IMR-90 (cell line): Measurements from ENCODE around the gene SPATA33. TPM values are rescaled to one million over a fixed set of nuclear protein-coding genes. Genes with fewer than 3 reads are reported as not detected.

Experiments
- ATAC-seq: fragments of 200-7000 bp; cut with Tn5 transposase; 2 replicates; pipeline ENCODE4 v1.9.1; 2020; ENCODE audit warnings: low read depth, mild to moderate bottlenecking, moderate library complexity
- BruUV-seq: library from RNA; stranded (reverse); fragments of 400-500 nt; replicated peaks from 2 replicates; lab custom pipeline; 2021; lab: Mats Ljungman, UMichigan
- CTCF ChIA-PET: fragments of 300-600 bp; formaldehyde crosslinking; extraction: SDS; loops from one replicate; lab custom pipeline; 2021; ENCODE audit warnings: antibody characterized with exemption; lab: Yijun Ruan, JAX
- POLR2A ChIA-PET: fragments of 300-600 bp; sonication (Branson Sonifier 250); formaldehyde crosslinking; loops from one replicate; lab custom pipeline; 2022; ENCODE audit warnings: antibody characterized with exemption; ENCODE audit not compliant: unreplicated experiment; lab: Charles Lee
- DNase-seq: peaks from one replicate; pipeline ENCODE4 v3.0.0; 2013
- H2AFZ ChIP-seq: replicated peaks from 2 replicates; pipeline ENCODE3; 2013; ENCODE audit warnings: low read length, mild to moderate bottlenecking; ENCODE audit not compliant: poor library complexity
- H2AK5ac ChIP-seq: 2 replicates; pipeline ENCODE4 v1.6.1; 2013; ENCODE audit warnings: low read depth, low read length, inconsistent platforms
- H2AK9ac ChIP-seq: replicated peaks from 2 replicates; pipeline ENCODE3; 2013; ENCODE audit warnings: mild to moderate bottlenecking, low read depth, low read length, moderate library complexity; ENCODE audit not compliant: poor library complexity
- H2BK120ac ChIP-seq: 2 replicates; pipeline ENCODE4 v1.6.1; 2013; ENCODE audit warnings: low read depth, low read length, inconsistent platforms
- H2BK15ac ChIP-seq: 3 replicates; pipeline ENCODE4 v1.6.1; 2013; ENCODE audit warnings: low read depth, low read length, inconsistent platforms
- H2BK20ac ChIP-seq: 2 replicates; pipeline ENCODE4 v1.6.1; 2013; ENCODE audit warnings: low read depth, mild to moderate bottlenecking, inconsistent platforms, low read length, moderate library complexity
- H2BK5ac ChIP-seq: 2 replicates; pipeline ENCODE4 v1.6.1; 2013; ENCODE audit warnings: mild to moderate bottlenecking, low read depth, low read length, inconsistent platforms; ENCODE audit not compliant: poor library complexity, severe bottlenecking
- H3K14ac ChIP-seq: replicated peaks from 2 replicates; pipeline ENCODE4 v1.6.1; 2013; ENCODE audit warnings: low read depth, low read length, inconsistent platforms
- H3K18ac ChIP-seq: 2 replicates; pipeline ENCODE4 v1.6.1; 2013; ENCODE audit warnings: low read depth, low read length, control low read depth
- H3K23ac ChIP-seq: 2 replicates; pipeline ENCODE4 v1.6.1; 2013; ENCODE audit warnings: low read depth, low read length, inconsistent platforms
- H3K27ac ChIP-seq: 2 replicates; pipeline ENCODE4 v1.5.1; 2013; ENCODE audit warnings: mild to moderate bottlenecking, control low read depth, low read length; ENCODE audit not compliant: insufficient read depth
- H3K27me3 ChIP-seq: 2 replicates; pipeline ENCODE4 v1.6.1; 2013; ENCODE audit warnings: low read length; ENCODE audit not compliant: control insufficient read depth, insufficient read depth
- H3K36me3 ChIP-seq: 2 replicates; pipeline ENCODE4 v1.6.1; 2013; ENCODE audit warnings: low read length, mixed read lengths; ENCODE audit not compliant: control insufficient read depth, insufficient read depth
- H3K4ac ChIP-seq: 2 replicates; pipeline ENCODE4 v1.6.1; 2013; ENCODE audit warnings: low read depth, low read length, inconsistent platforms
- H3K4me1 ChIP-seq: 2 replicates; pipeline ENCODE4 v1.6.1; 2013; ENCODE audit warnings: low read length, mixed read lengths; ENCODE audit not compliant: control insufficient read depth, insufficient read depth
- H3K4me2 ChIP-seq: 2 replicates; pipeline ENCODE4 v1.6.1; 2013; ENCODE audit warnings: low read depth, mild to moderate bottlenecking, control low read depth, low read length, moderate library complexity
- H3K4me3 ChIP-seq: 2 replicates; pipeline ENCODE4 v1.5.1; 2013; ENCODE audit warnings: low read depth, mild to moderate bottlenecking, control low read depth, low read length, moderate library complexity; ENCODE audit not compliant: insufficient read depth
- H3K56ac ChIP-seq: 2 replicates; pipeline ENCODE4 v1.6.1; 2013; ENCODE audit warnings: low read length, inconsistent platforms; ENCODE audit not compliant: insufficient read depth; ENCODE audit errors: extremely low read depth
- H3K79me1 ChIP-seq, 2 experiments: 2 replicates each; pipeline ENCODE4 v1.6.1; 2013; ENCODE audit warnings: low read length in 2 of 2, inconsistent platforms in 1 of 2, low read depth in 1 of 2
- H3K9ac ChIP-seq: 2 replicates; pipeline ENCODE4 v1.6.1; 2013; ENCODE audit warnings: low read depth, low read length, control low read depth
- H3K9me1 ChIP-seq: 2 replicates; pipeline ENCODE4 v1.6.1; 2013; ENCODE audit warnings: low read length, inconsistent platforms; ENCODE audit not compliant: insufficient read depth
- H3K9me3 ChIP-seq: 2 replicates; pipeline ENCODE4 v1.6.1; 2013; ENCODE audit warnings: low read length; ENCODE audit not compliant: control insufficient read depth, insufficient read depth
- H4K20me1 ChIP-seq: 2 replicates; pipeline ENCODE4 v1.6.1; 2013; ENCODE audit warnings: low read length, inconsistent platforms; ENCODE audit not compliant: insufficient read depth
- H4K5ac ChIP-seq: 2 replicates; pipeline ENCODE4 v1.6.1; 2013; ENCODE audit warnings: mild to moderate bottlenecking, low read depth, low read length, control low read depth
- H4K8ac ChIP-seq, 2 experiments: 2 replicates each; pipeline ENCODE4 v1.6.1; 2013; ENCODE audit warnings: low read depth in 2 of 2, low read length in 2 of 2, control low read depth in 1 of 2, inconsistent platforms in 1 of 2
- H4K91ac ChIP-seq: 2 replicates; pipeline ENCODE4 v1.6.1; 2013; ENCODE audit warnings: low read depth, low read length, inconsistent platforms; ENCODE audit not compliant: insufficient read depth
- CHD1 ChIP-seq: IDR thresholded peaks from 2 replicates; pipeline ENCODE4 v1.6.1; 2012; ENCODE audit warnings: low read depth, low read length, improper control_type of control experiment
- CTCF ChIP-seq: conservative IDR thresholded peaks from 2 replicates; pipeline ENCODE4 v1.5.1; 2012; ENCODE audit warnings: mild to moderate bottlenecking, low read depth, low read length, improper control_type of control experiment
- FOS ChIP-seq: fragments of 150-350 bp; IDR thresholded peaks from 2 replicates; pipeline ENCODE4 v1.6.1; 2016; ENCODE audit warnings: low read depth, low read length
- MXI1 ChIP-seq: IDR thresholded peaks from 2 replicates; pipeline ENCODE4 v1.6.1; 2012; ENCODE audit warnings: low read depth, mild to moderate bottlenecking, low read length, moderate library complexity, borderline replicate concordance
- NFE2L2 ChIP-seq: fragments of 150-350 bp; IDR thresholded peaks from 2 replicates; pipeline ENCODE4 v1.6.1; 2016; ENCODE audit warnings: low read depth, mild to moderate bottlenecking, low read length
- RCOR1 ChIP-seq: IDR thresholded peaks from 2 replicates; pipeline ENCODE4 v1.6.1; 2012; ENCODE audit warnings: mild to moderate bottlenecking, low read length, improper control_type of control experiment; ENCODE audit not compliant: insufficient replicate concordance
- RFX5 ChIP-seq: IDR thresholded peaks from 2 replicates; pipeline ENCODE4 v1.8.0; 2012; ENCODE audit warnings: low read depth, mild to moderate bottlenecking, low read length, moderate library complexity
- SMC3 ChIP-seq: fragments of 150-350 bp; IDR thresholded peaks from 2 replicates; pipeline ENCODE4 v1.6.1; 2016; ENCODE audit warnings: low read depth, mild to moderate bottlenecking, antibody characterized with exemption, low read length, moderate library complexity
- WGBS, 2 experiments: methylation state at CpG; one replicate each; pipeline versions ENCODE4 v1.1.5 to v1.1.7; 2013; ENCODE audit warnings: missing lambda C conversion rate in 2 of 2; ENCODE audit not compliant: insufficient read length in 1 of 2; ENCODE audit errors: extremely low coverage in 2 of 2; 5-methylcytosine and 5-hydroxymethylcytosine counted together
- dilution Hi-C: fragments of 300-500 bp; cut with HindIII; formaldehyde crosslinking; loops from one replicate; pipeline ENCODE4 v1.14.3; 2018; ENCODE audit warnings: low sequenced_read_pairs; ENCODE audit not compliant: unreplicated experiment
- in situ Hi-C: fragments of 300-500 bp; cut with MboI; formaldehyde crosslinking; loops from 3 replicates; pipeline ENCODE4 v1.14.3; 2019; ENCODE audit warnings: low sequenced_read_pairs, inconsistent platforms, mixed read lengths
- intact Hi-C: fragments of 100-400 bp; cut with micrococcal nuclease; formaldehyde crosslinking; loops from 2 replicates; pipeline ENCODE4 v1.10.0; 2022
- polyA plus RNA-seq, 3 experiments: library from polyadenylated mRNA; depleted of rRNA; stranded (reverse); fragments of >200 nt; gene quantifications; 2 replicates each; pipeline ENCODE4 v1.2.3, GENCODE V29; 2012; ENCODE audit warnings: low replicate concordance in 1 of 3
- total RNA-seq: library from RNA; depleted of rRNA; stranded (reverse); fragments of >200 nt; gene quantifications from 2 replicates; pipeline ENCODE4 v1.2.3, GENCODE V29; 2012

SPATA33 gene
- total and polyA plus RNA-seq, 2 of the 4 experiments (the other 2 are of a cell fraction): 0.90 to 3.4 TPM

- 79% methylated on average over 8 of the region's 13 CpGs; no CpG with 5 or more reads in 1 of the 2 experiments for WGBS, 2 experiments
- Histone ChIP-seq H2AK5ac (no peak overlapping the region), H2BK5ac (no peak overlapping the region), H3K23ac (no peak overlapping the region), H4K8ac (no peak overlapping the region), H3K9ac (no peak overlapping the region), H3K36me3 (no peaks in the 10 kb centered on the region), H2BK20ac (no peak overlapping the region), H3K56ac (no peak overlapping the region), H3K27ac (no peak overlapping the region), H2BK120ac (no peak overlapping the region), H3K79me1 (no peaks in the 10 kb centered on the region), H2AK9ac (no peak overlapping the region), H3K14ac (no peak overlapping the region), H3K4ac (no peak overlapping the region), H3K4me2 (no peak overlapping the region), H3K4me1 (peaks cover 2% of the 10 kb centered on the region; the same call in 1 of the 2 replicates), H3K27me3 (peaks cover 2% of the 10 kb centered on the region; the same call in 1 of the 2 replicates), H2BK15ac (no peak overlapping the region), H3K9me3 (no peaks in the 10 kb centered on the region), H2AFZ (no peak overlapping the region), H3K9me1 (no peaks in the 10 kb centered on the region), H4K20me1 (no peaks in the 10 kb centered on the region), H3K4me3 (no peak overlapping the region), H3K18ac (no peak overlapping the region), H4K5ac (no peak overlapping the region), H4K91ac (no peak overlapping the region)
- intact Hi-C loops (no loop called here), dilution Hi-C loops (no loop called here), in situ Hi-C loops (no loop called here)
- DNase-seq (no peak), ATAC-seq (no peak)
- CTCF ChIA-PET: interaction anchor here (1.6 kb wide), 1 partner anchor 13 kb away, joined by 5 read pairs; no protein-coding TSS in a partner anchor
- TF ChIP-seq CHD1 (no peak), FOS (no peak), SMC3 (no peak), RCOR1 (no peak), RFX5 (no peak), CTCF (no peak), NFE2L2 (no peak), MXI1 (no peak)
- POLR2A ChIA-PET: no interaction called here
- BruUV-seq: no TSS peak
Observed at GRCh38 chr16:89615176-89615575, 42.5 kb upstream of the SPATA33 start.
